GM23248 (cell line): Measurements from ENCODE around the gene TTC16.

ENCODE experiments used
- EZH2 ChIP-seq: fragments of 200-600 bp; sonication (generic); IDR thresholded peaks from 2 replicates; pipeline ENCODE4 v1.6.1; 2018; ENCODE audit warnings: antibody characterized with exemption, mild to moderate bottlenecking; ENCODE audit not compliant: insufficient read depth, poor library complexity, severe bottlenecking
- EZH2phosphoT487 ChIP-seq: fragments of 200-600 bp; sonication (generic); IDR thresholded peaks from 2 replicates; pipeline ENCODE4 v1.6.1; 2018; ENCODE audit warnings: antibody characterized with exemption, moderate library complexity, mild to moderate bottlenecking, low read depth; ENCODE audit not compliant: insufficient read depth

- no peak for TF ChIP-seq EZH2
- TF ChIP-seq EZH2phosphoT487: no peak
These were observed 53.2 kb downstream of the TTC16 start for GRCh38 chr9:127769101-127769500.
